ENCODE results near the gene UBE4B. TPM values are rescaled to one million over a fixed set of nuclear protein-coding genes. Genes with fewer than 3 reads are reported as not detected.

UBE4B gene
- polyA plus RNA-seq, 2 donors = 15.6 to 23.2 TPM

DNA sequence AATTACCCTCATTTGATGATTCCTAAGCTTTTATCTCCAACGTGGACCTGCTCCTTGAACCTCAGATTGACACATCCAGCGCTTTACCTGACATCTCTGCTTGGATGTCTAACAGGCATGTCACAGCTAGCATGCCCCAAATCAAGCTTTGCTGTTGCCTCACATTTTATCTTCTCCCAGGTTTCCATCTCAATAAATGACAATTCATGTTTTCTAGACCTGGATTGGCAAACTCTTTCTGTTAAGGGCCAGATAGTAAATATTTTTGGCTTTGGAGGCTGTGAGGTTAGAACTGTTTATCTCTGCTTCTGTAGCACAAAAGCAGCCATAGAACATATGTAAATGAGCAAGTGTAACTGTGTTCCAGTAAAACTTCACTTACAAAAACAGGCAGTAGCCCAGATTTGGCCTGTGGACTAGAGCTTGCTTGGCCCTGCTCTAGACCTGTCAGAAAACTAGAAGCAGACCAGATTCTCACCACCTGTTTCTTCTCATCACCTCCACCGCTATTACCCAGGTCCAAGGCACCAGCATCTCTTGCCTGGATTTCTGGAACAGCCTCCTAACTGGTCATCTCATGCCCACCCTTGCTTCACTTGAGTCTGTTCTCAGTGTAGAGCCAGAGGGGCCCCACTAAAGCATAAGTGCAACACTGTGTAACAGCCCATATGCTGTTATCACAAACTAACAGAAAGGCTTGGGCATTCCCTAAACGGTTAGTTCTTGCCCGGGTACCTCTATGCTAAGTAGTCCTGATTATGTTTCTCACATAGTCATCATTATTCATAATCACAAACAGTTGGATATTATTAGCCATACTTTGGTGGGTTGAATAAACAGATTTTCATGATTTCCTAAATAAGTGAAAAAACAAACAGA lies 42.3 kb downstream of the UBE4B start:
- Histone ChIP-seq H3K27me3 (ENCODE audit: control insufficient read depth in 1 of 2, insufficient read depth in 2 of 2, low read length in 2 of 2) (no peaks in the 10 kb centered on the region), H3K9me3 (ENCODE audit: control insufficient read depth in 2 of 2, insufficient read depth in 1 of 2, low read depth in 1 of 2, low read length in 1 of 2) (no peaks in the 10 kb centered on the region), H3K27ac (ENCODE audit: low read depth in 2 of 2, low read length in 1 of 2) (peak overlapping the region; percentile 74 to 77), H3K4me3 (ENCODE audit: low read depth in 1 of 2, low read length in 2 of 2) (no peak overlapping the region), H3K4me1 (ENCODE audit: control insufficient read depth in 2 of 2, insufficient read depth in 2 of 2, low read length in 1 of 2) (peaks cover 0 to 13% of the 10 kb centered on the region in 2 donors), H3K36me3 (ENCODE audit: control insufficient read depth in 2 of 2, insufficient read depth in 2 of 2, low read length in 1 of 2) (peaks cover 0 to 4% of the 10 kb centered on the region in 2 donors)
- WGBS, 2 donors = 63 to 67% methylated on average over 5 of the region's 5 CpGs

DNA sequence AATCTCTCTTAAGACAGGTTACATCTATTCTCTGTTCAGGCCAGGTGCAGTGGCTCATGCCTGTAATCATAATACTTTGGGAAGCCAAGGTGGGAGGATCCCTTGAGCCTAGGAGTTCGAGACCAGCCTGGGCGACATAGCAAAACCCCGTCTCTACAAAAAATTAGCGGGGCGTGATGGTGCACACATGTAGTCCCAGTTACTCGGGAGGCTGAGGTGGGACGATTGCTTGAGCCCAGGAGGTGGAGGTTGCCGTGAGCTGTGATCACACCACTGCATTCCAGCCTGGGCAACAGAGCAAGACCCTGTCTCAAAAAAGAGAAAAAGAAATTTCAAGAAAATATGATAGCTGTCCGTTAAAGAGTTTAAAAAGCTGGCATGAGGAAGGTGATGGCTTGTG lies 43.0 kb downstream of the UBE4B start:
- H3K27ac ChIP-seq (ENCODE audit: low read depth in 2 of 2, low read length in 1 of 2) = peak overlapping the region in 1 of 2 donors; percentile 34

DNA sequence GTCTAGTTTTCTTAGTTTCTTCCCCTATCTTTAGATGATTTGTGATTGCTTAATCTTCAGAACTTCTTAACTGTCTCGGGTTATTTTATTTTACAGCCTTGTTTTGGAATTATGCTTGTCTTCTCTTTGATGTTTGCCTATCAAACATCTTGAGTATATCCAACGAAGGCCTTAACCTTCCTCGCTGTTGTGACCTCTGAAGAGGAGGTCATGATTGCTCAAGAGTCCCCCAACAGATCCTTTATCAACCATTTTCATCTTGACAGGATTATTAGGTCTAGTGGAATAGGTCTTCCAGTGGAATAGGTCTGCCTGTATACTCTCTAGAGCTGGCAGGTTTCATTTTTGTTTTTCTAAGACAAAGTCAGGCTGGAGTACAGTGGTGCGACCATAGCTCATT lies 45.7 kb downstream of the UBE4B start:
- H3K27ac ChIP-seq (ENCODE audit: low read depth in 2 of 2, low read length in 1 of 2) = no peak overlapping the region
- no peaks in the 10 kb centered on the region for H3K9me3 ChIP-seq (ENCODE audit: control insufficient read depth in 2 of 2, insufficient read depth in 1 of 2, low read depth in 1 of 2, low read length in 1 of 2)
- peaks cover 0 to 4% of the 10 kb centered on the region in 2 donors for H3K36me3 ChIP-seq (ENCODE audit: control insufficient read depth in 2 of 2, insufficient read depth in 2 of 2, low read length in 1 of 2)
- no peaks in the 10 kb centered on the region for H3K27me3 ChIP-seq (ENCODE audit: control insufficient read depth in 1 of 2, insufficient read depth in 2 of 2, low read length in 2 of 2)
- WGBS, 2 donors = 75 to 87% methylated on average over 4 of the region's 4 CpGs
- peaks cover 1 to 10% of the 10 kb centered on the region in 2 donors for H3K4me1 ChIP-seq (ENCODE audit: control insufficient read depth in 2 of 2, insufficient read depth in 2 of 2, low read length in 1 of 2)
- no peak overlapping the region for H3K4me3 ChIP-seq (ENCODE audit: low read depth in 1 of 2, low read length in 2 of 2)

More for the DNA sequence above, 43.0 kb downstream of the UBE4B start:
- Histone ChIP-seq H3K27me3 (ENCODE audit: control insufficient read depth in 1 of 2, insufficient read depth in 2 of 2, low read length in 2 of 2) (no peaks in the 10 kb centered on the region), H3K4me1 (ENCODE audit: control insufficient read depth in 2 of 2, insufficient read depth in 2 of 2, low read length in 1 of 2) (peaks cover 0 to 13% of the 10 kb centered on the region in 2 donors), H3K4me3 (ENCODE audit: low read depth in 1 of 2, low read length in 2 of 2) (no peak overlapping the region), H3K9me3 (ENCODE audit: control insufficient read depth in 2 of 2, insufficient read depth in 1 of 2, low read depth in 1 of 2, low read length in 1 of 2) (no peaks in the 10 kb centered on the region), H3K36me3 (ENCODE audit: control insufficient read depth in 2 of 2, insufficient read depth in 2 of 2, low read length in 1 of 2) (peaks cover 0 to 4% of the 10 kb centered on the region in 2 donors)
- WGBS, 2 donors = 93 to 95% methylated on average over 9 of the region's 9 CpGs

DNA sequence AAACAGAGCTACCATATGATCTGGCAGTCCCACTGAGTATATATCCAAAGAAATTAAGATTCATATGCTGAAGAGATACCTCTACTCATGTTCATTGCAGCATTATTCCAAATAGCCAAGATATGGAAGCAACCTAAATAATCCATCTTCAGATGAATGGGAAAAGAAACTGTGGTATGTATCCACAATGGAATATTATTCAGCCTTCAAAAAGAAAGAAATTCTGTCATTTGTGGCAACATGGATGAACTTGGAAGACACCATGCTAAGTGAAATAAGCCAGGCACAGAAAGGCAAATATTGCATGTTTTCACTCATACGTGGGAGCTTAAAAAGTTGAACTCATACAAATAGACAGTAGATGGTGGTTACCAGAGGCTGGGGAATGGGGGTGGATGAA lies 47.8 kb downstream of the UBE4B start:
- no peak overlapping the region for H3K4me3 ChIP-seq (ENCODE audit: low read depth in 1 of 2, low read length in 2 of 2)
- no peaks in the 10 kb centered on the region for H3K27me3 ChIP-seq (ENCODE audit: control insufficient read depth in 1 of 2, insufficient read depth in 2 of 2, low read length in 2 of 2)
- H3K4me1 ChIP-seq (ENCODE audit: control insufficient read depth in 2 of 2, insufficient read depth in 2 of 2, low read length in 1 of 2) = peaks cover 2 to 5% of the 10 kb centered on the region in 2 donors
- 96 to 100% methylated on average over 1 of the region's 1 CpG for WGBS, 2 donors
- no peak overlapping the region for H3K27ac ChIP-seq (ENCODE audit: low read depth in 2 of 2, low read length in 1 of 2)
- H3K36me3 ChIP-seq (ENCODE audit: control insufficient read depth in 2 of 2, insufficient read depth in 2 of 2, low read length in 1 of 2) = peaks cover 0 to 4% of the 10 kb centered on the region in 2 donors
- H3K9me3 ChIP-seq (ENCODE audit: control insufficient read depth in 2 of 2, insufficient read depth in 1 of 2, low read depth in 1 of 2, low read length in 1 of 2) = no peaks in the 10 kb centered on the region

DNA sequence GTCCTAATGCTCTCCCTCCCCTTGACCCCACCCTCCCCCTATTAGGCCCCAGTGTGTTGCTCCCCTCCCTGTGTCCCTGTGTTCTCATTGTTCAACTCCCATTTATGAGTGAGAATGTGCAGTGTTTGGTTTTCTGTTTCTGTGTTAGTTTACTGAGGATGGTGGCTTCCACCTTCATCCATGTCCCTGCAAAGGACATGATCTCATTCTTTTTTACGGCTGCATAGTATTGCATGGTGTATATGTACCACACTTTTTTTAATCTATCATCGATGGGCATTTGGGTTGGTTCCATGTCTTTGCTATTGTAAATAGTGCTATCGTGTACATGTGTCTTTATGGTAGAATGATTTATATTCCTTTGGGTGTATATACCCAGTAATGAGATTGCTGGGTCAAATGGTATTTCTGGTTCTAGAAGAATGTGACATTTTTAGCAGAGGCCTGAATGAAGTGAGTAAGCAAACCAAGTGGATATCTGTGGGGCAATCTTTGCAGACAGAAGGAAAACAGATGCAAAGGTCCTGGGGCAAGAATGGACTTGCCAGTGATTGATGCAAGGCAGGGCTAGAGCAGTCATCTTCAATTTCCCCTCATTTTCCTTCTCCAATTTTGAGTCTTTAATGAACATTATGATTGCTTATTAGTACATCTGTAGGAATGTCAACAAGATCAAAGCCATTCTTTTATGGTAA lies 50.2 kb downstream of the UBE4B start:
- Histone ChIP-seq H3K4me3 (ENCODE audit: low read depth in 1 of 2, low read length in 2 of 2) (no peak overlapping the region), H3K27ac (ENCODE audit: low read depth in 2 of 2, low read length in 1 of 2) (no peak overlapping the region), H3K9me3 (ENCODE audit: control insufficient read depth in 2 of 2, insufficient read depth in 1 of 2, low read depth in 1 of 2, low read length in 1 of 2) (no peaks in the 10 kb centered on the region), H3K36me3 (ENCODE audit: control insufficient read depth in 2 of 2, insufficient read depth in 2 of 2, low read length in 1 of 2) (peaks cover 0 to 4% of the 10 kb centered on the region in 2 donors), H3K4me1 (ENCODE audit: control insufficient read depth in 2 of 2, insufficient read depth in 2 of 2, low read length in 1 of 2) (peaks cover 2 to 5% of the 10 kb centered on the region in 2 donors), H3K27me3 (ENCODE audit: control insufficient read depth in 1 of 2, insufficient read depth in 2 of 2, low read length in 2 of 2) (no peaks in the 10 kb centered on the region)
- WGBS, 2 donors = 68 to 73% methylated on average over 3 of the region's 3 CpGs

DNA sequence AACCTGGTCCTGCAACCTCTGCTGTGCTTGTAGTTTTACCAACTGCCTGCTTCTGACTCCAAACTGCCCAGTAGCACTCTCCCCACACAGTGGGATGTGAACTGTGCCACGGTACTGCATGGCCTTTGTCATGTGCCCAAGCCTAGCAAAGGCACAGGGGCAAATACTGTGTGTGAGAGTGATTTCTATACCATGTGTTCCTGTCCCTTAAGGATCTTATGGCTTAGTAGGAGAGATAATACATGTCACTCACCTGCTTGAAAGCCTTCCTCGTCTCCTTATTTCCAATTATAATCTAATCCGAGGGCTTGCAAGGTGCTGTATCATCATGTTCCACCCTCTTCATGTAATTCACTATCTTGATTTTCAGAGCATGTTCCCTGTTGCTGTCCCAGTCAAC lies 51.3 kb downstream of the UBE4B start:
- no peaks in the 10 kb centered on the region for H3K9me3 ChIP-seq (ENCODE audit: control insufficient read depth in 2 of 2, insufficient read depth in 1 of 2, low read depth in 1 of 2, low read length in 1 of 2)
- peaks cover 2 to 5% of the 10 kb centered on the region in 2 donors for H3K4me1 ChIP-seq (ENCODE audit: control insufficient read depth in 2 of 2, insufficient read depth in 2 of 2, low read length in 1 of 2)
- H3K27me3 ChIP-seq (ENCODE audit: control insufficient read depth in 1 of 2, insufficient read depth in 2 of 2, low read length in 2 of 2) = no peaks in the 10 kb centered on the region
- WGBS, 2 donors = 85 to 89% methylated on average over 3 of the region's 3 CpGs
- peak overlapping the region; percentile 18 to 24 for H3K27ac ChIP-seq (ENCODE audit: low read depth in 2 of 2, low read length in 1 of 2)
- H3K36me3 ChIP-seq (ENCODE audit: control insufficient read depth in 2 of 2, insufficient read depth in 2 of 2, low read length in 1 of 2) = peaks cover 0 to 4% of the 10 kb centered on the region in 2 donors
- H3K4me3 ChIP-seq (ENCODE audit: low read depth in 1 of 2, low read length in 2 of 2) = no peak overlapping the region

DNA sequence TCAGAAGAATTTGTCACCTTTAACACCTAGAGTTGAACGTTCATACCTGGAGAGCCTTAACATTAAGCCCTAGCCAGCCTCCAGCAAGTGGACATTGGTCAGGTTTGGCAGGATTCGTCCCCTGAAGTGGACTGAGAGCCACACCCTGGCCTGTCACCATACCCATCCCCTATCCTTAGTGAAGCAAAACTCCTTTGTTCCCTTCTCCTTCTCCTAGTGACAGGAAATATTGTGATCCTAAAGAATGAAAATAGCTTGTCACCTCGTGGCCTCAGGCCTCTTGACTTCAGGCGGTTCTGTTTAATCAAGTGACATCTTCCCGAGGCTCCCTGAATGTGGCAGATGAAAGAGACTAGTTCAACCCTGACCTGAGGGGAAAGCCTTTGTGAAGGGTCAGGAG lies 52.3 kb downstream of the UBE4B start:
- WGBS, 2 donors = 64 to 69% methylated on average over 5 of the region's 5 CpGs
- no peaks in the 10 kb centered on the region for H3K27me3 ChIP-seq (ENCODE audit: control insufficient read depth in 1 of 2, insufficient read depth in 2 of 2, low read length in 2 of 2)
- H3K4me1 ChIP-seq (ENCODE audit: control insufficient read depth in 2 of 2, insufficient read depth in 2 of 2, low read length in 1 of 2) = peaks cover 2 to 5% of the 10 kb centered on the region in 2 donors
- peak overlapping the region in 1 of 2 donors; percentile 47 for H3K27ac ChIP-seq (ENCODE audit: low read depth in 2 of 2, low read length in 1 of 2)
- H3K9me3 ChIP-seq (ENCODE audit: control insufficient read depth in 2 of 2, insufficient read depth in 1 of 2, low read depth in 1 of 2, low read length in 1 of 2) = no peaks in the 10 kb centered on the region
- no peak overlapping the region for H3K4me3 ChIP-seq (ENCODE audit: low read depth in 1 of 2, low read length in 2 of 2)
- H3K36me3 ChIP-seq (ENCODE audit: control insufficient read depth in 2 of 2, insufficient read depth in 2 of 2, low read length in 1 of 2) = no peaks in the 10 kb centered on the region

DNA sequence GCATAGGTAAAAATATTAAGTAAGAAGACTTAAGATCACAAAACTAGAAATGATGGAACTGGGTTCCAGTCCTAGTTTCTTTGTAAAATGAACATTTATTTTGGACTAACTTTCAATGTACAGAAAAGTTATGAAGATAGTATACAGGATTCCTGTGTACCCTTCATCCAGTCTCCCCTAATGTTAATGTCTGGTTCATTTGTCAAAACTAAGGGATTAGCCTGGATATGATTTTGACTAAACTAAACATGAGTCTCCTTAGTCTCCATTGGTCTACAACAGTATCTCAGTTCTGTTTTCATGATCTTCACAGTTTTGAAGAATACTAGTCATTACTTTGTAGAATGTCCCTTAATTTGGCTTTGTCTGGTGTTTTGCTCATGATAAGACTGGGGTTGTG lies 54.5 kb downstream of the UBE4B start:
- H3K27me3 ChIP-seq (ENCODE audit: control insufficient read depth in 1 of 2, insufficient read depth in 2 of 2, low read length in 2 of 2) = no peaks in the 10 kb centered on the region
- H3K4me3 ChIP-seq (ENCODE audit: low read depth in 1 of 2, low read length in 2 of 2) = no peak overlapping the region
- H3K9me3 ChIP-seq (ENCODE audit: control insufficient read depth in 2 of 2, insufficient read depth in 1 of 2, low read depth in 1 of 2, low read length in 1 of 2) = no peaks in the 10 kb centered on the region
- no peak overlapping the region for H3K27ac ChIP-seq (ENCODE audit: low read depth in 2 of 2, low read length in 1 of 2)
- H3K36me3 ChIP-seq (ENCODE audit: control insufficient read depth in 2 of 2, insufficient read depth in 2 of 2, low read length in 1 of 2) = no peaks in the 10 kb centered on the region
- peaks cover 2 to 5% of the 10 kb centered on the region in 2 donors for H3K4me1 ChIP-seq (ENCODE audit: control insufficient read depth in 2 of 2, insufficient read depth in 2 of 2, low read length in 1 of 2)

DNA sequence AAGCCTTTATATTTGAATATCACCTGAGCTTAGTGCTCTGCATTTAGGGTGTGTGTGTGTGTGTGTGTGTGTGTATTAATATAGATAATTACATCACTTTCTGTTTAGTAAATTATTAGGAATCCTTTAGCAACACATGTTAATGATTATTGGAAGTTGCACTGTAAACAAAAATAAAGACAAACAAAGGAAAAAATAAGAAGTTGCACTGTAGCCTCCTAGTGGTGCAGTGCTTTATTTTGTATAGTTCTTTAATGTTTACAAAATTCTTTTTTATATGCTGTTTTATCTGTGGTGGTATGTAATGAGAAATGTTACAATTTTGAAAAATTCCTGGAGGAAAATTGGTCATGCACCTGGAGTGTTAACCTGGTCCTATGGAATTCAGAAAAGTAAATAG lies 69.2 kb downstream of the UBE4B start:
- H3K36me3 ChIP-seq (ENCODE audit: control insufficient read depth in 2 of 2, insufficient read depth in 2 of 2, low read length in 1 of 2) = peaks cover 5 to 8% of the 10 kb centered on the region in 2 donors
- no peak overlapping the region for H3K4me3 ChIP-seq (ENCODE audit: low read depth in 1 of 2, low read length in 2 of 2)
- no peaks in the 10 kb centered on the region for H3K9me3 ChIP-seq (ENCODE audit: control insufficient read depth in 2 of 2, insufficient read depth in 1 of 2, low read depth in 1 of 2, low read length in 1 of 2)
- no peaks in the 10 kb centered on the region for H3K27me3 ChIP-seq (ENCODE audit: control insufficient read depth in 1 of 2, insufficient read depth in 2 of 2, low read length in 2 of 2)
- H3K4me1 ChIP-seq (ENCODE audit: control insufficient read depth in 2 of 2, insufficient read depth in 2 of 2, low read length in 1 of 2) = peaks cover 4 to 8% of the 10 kb centered on the region in 2 donors
- no peak overlapping the region for H3K27ac ChIP-seq (ENCODE audit: low read depth in 2 of 2, low read length in 1 of 2)
